K562 (cell line): Measurements from ENCODE around the gene AMN1. TPM values are rescaled to one million over a fixed set of nuclear protein-coding genes. Genes with fewer than 3 reads are reported as not detected.

Experiments
- ADNP ChIP-seq: fragments of 200-800 bp; sonication (Bioruptor generic); IDR thresholded peaks from 2 replicates; pipeline ENCODE4 v1.6.1; 2016; ENCODE audit warnings: missing genetic modification characterization, missing compliant biosample characterization
- CREB1 ChIP-seq, 2 experiments: sonication (generic) in 1 of 2; formaldehyde crosslinking in 1 of 2; IDR thresholded peaks; 2 replicates each; pipeline versions ENCODE4 v1.6.1 to v1.8.0; 2012 to 2022; ENCODE audit warnings: inconsistent platforms in 1 of 2, mild to moderate bottlenecking in 1 of 2, missing genetic modification reagents in 1 of 2, moderate library complexity in 1 of 2
- GMEB1 ChIP-seq: fragments of 250-450 bp; sonication (Bioruptor Pico); IDR thresholded peaks from 2 replicates; pipeline ENCODE4 v1.4.0; 2020; ENCODE audit warnings: mild to moderate bottlenecking
- HNRNPK ChIP-seq: fragments of 200-400 bp; formaldehyde crosslinking; IDR thresholded peaks from one replicate; pipeline ENCODE4 v1.6.1; 2018; ENCODE audit warnings: mild to moderate bottlenecking, low read depth, low read length; ENCODE audit not compliant: poor library complexity, severe bottlenecking
- MAFF ChIP-seq: IDR thresholded peaks from 2 replicates; pipeline ENCODE4 v1.6.1; 2012; ENCODE audit warnings: low read length, improper control_type of control experiment
- MCM2 ChIP-seq: fragments of 450-650 bp; IDR thresholded peaks from 2 replicates; pipeline ENCODE4 v1.6.1; 2017; ENCODE audit warnings: low read depth, mild to moderate bottlenecking
- NFRKB ChIP-seq: fragments of 450-650 bp; IDR thresholded peaks from 2 replicates; pipeline ENCODE4 v1.6.1; 2016; ENCODE audit warnings: low read depth
- NR1H2 ChIP-seq: sonication (generic); formaldehyde crosslinking; IDR thresholded peaks from 2 replicates; pipeline ENCODE4 v1.4.0; 2020; ENCODE audit warnings: mild to moderate bottlenecking, missing genetic modification reagents
- PYGO2 ChIP-seq: fragments of 450-650 bp; IDR thresholded peaks from 2 replicates; pipeline ENCODE4 v1.6.1; 2016; ENCODE audit warnings: mild to moderate bottlenecking, missing genetic modification characterization, moderate library complexity, missing compliant biosample characterization
- RBFOX2 ChIP-seq: fragments of 200-400 bp; formaldehyde crosslinking; IDR thresholded peaks from 2 replicates; pipeline ENCODE4 v1.6.1; 2017; ENCODE audit warnings: low read depth, mild to moderate bottlenecking, low read length, moderate library complexity
- SAFB2 ChIP-seq: fragments of 200-400 bp; formaldehyde crosslinking; IDR thresholded peaks from 2 replicates; pipeline ENCODE4 v1.6.1; 2018; ENCODE audit warnings: borderline replicate concordance, low read length, low read depth, moderate library complexity; ENCODE audit not compliant: severe bottlenecking
- SMC3 ChIP-seq: conservative IDR thresholded peaks from 2 replicates; pipeline ENCODE4 v1.6.1; 2011; ENCODE audit warnings: low read depth, low read length, improper control_type of control experiment; ENCODE audit not compliant: insufficient read depth
- THRA ChIP-seq: fragments of 450-650 bp; IDR thresholded peaks from 2 replicates; pipeline ENCODE4 v1.6.1; 2017; ENCODE audit warnings: mild to moderate bottlenecking, moderate library complexity
- XRCC3 ChIP-seq: fragments of 450-650 bp; IDR thresholded peaks from 2 replicates; pipeline ENCODE4 v1.6.1; 2017; ENCODE audit warnings: mild to moderate bottlenecking, moderate library complexity
- ZFP91 ChIP-seq: sonication (generic); formaldehyde crosslinking; IDR thresholded peaks from 2 replicates; pipeline ENCODE4 v1.8.0; 2022; ENCODE audit warnings: mild to moderate bottlenecking, missing genetic modification reagents
- ZKSCAN8 ChIP-seq: fragments of 200-800 bp; sonication (Bioruptor generic); IDR thresholded peaks from 2 replicates; pipeline ENCODE4 v1.6.1; 2016; ENCODE audit warnings: missing genetic modification characterization, missing compliant biosample characterization
- ZNF384 ChIP-seq: IDR thresholded peaks from 2 replicates; pipeline ENCODE4 v1.6.1; 2012; ENCODE audit warnings: low read depth, low read length, improper control_type of control experiment
- ZNF644 ChIP-seq: fragments of 200-800 bp; sonication (Bioruptor generic); IDR thresholded peaks from 2 replicates; pipeline ENCODE4 v1.6.1; 2016; ENCODE audit warnings: low read depth, missing genetic modification characterization, missing compliant biosample characterization
- ZNF77 ChIP-seq: fragments of 250-450 bp; sonication (Bioruptor Pico); IDR thresholded peaks from 2 replicates; pipeline ENCODE4 v1.5.0; 2020
- polyA plus RNA-seq, 8 experiments: library from polyadenylated mRNA; depleted of rRNA in 4 of 8; stranded (reverse) in 5 of 8; unstranded in 3 of 8; fragments of >200 nt; fragmentation: Nextera tagmentation in 2 of 8; fragmentation: Illumina TruSeq in 1 of 8; extraction: Ambion mirVana in 2 of 8; extraction: Trizol in 1 of 8; gene quantifications; 2 replicates each; pipeline versions ENCODE4 v1.2.1 to v1.2.3, GENCODE V29; 2011 to 2014; ENCODE audit warnings: inconsistent platforms in 1 of 8, missing spikeins in 1 of 8
- total RNA-seq, 7 experiments: library from RNA; depleted of rRNA in 6 of 7; stranded (reverse); fragments of >200 nt in 6 of 7; fragmentation: Illumina TruSeq in 2 of 7; extraction: Trizol in 2 of 7; gene quantifications; 2 replicates each; pipeline versions ENCODE4 v1.2.1 to v1.2.3, GENCODE V29; 2011 to 2021; ENCODE audit warnings: low replicate concordance in 1 of 7
- TF ChIP-seq, protein P1 (sequence below): fragments of 250-450 bp; sonication (Bioruptor Pico); IDR thresholded peaks from 2 replicates; pipeline ENCODE4 v1.5.0; 2020; ENCODE audit warnings: mild to moderate bottlenecking, borderline replicate concordance
- TF ChIP-seq, protein P2 (sequence below): sonication (generic); IDR thresholded peaks from 2 replicates; pipeline ENCODE4 v1.6.1; 2016

The AMN1 gene
- total and polyA plus RNA-seq, 9 of the 15 experiments (the other 6 are each of a cell fraction or from before 2014, with no cell fraction given): 5.2 to 27.6 (median 13.0) TPM

DNA sequence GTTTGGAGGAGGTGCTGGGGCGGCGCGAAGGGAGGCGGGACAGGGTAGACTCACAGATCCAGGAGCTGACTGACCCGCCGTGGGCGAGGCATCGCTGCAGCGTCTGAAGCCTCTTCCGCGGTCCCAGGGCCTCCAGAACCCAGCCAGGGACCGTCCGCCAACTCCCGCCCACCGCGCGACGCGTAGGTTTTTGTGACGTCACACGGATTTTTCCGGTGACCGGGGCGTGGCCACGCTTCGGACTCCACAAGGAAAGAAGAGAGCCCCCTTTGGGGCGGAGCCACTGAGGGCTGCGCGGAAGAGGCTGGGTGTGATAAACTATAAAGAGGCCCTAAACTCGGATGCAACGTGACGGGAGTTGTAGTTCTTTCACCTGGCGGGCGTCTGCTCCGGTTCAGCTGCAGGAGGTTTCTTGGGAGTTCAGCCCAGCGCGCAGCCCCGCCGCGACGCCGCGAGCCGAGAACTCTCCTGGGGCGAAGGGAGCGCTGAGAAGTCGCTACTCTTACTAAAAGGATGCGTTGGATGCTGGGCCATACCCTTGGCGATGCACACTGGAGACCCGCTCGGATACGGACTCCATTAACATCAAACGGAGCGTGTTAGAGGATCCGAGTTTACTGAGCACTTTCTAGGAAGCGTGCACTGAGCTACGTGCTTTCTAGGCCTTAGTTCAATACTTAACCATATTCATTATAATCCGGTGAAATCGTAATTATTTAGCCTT lies at the start of gene AMN1 (continued):
- TF ChIP-seq SAFB2 (no peak), ZKSCAN8 (no peak; the same call in 1 of the 2 replicates), ZNF384 (0 out of 2 replicates have a peak, but pooled peaks have one; percentile 45), CREB1 (IDR thresholded peaks at IDR 0.05) (peak; percentile 97), CREB1 (CRISPR knock-in tag; IDR thresholded peaks at IDR 0.05) (peak; percentile 98), ZFP91 (0 out of 2 replicates have a peak, but pooled peaks have one; percentile 39), GMEB1 (CRISPR knock-in tag) (peak; percentile 35), ADNP (no peak), NR1H2 (CRISPR knock-in tag) (no peak), XRCC3 (no peak), MCM2 (no peak), RBFOX2 (peak; percentile 99), PYGO2 (tag) (no peak), MAFF (no peak), NFRKB (peak; percentile 67), HNRNPK (no peak), THRA (no peak), ZNF77 (CRISPR knock-in tag) (no peak), SMC3 (no peak), ZNF644 (tag) (no peak; the same call in 1 of the 2 replicates)
- TF ChIP-seq, protein P1, sequence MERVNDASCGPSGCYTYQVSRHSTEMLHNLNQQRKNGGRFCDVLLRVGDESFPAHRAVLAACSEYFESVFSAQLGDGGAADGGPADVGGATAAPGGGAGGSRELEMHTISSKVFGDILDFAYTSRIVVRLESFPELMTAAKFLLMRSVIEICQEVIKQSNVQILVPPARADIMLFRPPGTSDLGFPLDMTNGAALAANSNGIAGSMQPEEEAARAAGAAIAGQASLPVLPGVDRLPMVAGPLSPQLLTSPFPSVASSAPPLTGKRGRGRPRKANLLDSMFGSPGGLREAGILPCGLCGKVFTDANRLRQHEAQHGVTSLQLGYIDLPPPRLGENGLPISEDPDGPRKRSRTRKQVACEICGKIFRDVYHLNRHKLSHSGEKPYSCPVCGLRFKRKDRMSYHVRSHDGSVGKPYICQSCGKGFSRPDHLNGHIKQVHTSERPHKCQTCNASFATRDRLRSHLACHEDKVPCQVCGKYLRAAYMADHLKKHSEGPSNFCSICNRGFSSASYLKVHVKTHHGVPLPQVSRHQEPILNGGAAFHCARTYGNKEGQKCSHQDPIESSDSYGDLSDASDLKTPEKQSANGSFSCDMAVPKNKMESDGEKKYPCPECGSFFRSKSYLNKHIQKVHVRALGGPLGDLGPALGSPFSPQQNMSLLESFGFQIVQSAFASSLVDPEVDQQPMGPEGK (CRISPR knock-in tag): no peak
- TF ChIP-seq, protein P2, sequence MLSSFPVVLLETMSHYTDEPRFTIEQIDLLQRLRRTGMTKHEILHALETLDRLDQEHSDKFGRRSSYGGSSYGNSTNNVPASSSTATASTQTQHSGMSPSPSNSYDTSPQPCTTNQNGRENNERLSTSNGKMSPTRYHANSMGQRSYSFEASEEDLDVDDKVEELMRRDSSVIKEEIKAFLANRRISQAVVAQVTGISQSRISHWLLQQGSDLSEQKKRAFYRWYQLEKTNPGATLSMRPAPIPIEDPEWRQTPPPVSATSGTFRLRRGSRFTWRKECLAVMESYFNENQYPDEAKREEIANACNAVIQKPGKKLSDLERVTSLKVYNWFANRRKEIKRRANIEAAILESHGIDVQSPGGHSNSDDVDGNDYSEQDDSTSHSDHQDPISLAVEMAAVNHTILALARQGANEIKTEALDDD: no peak
